SU-DHL-6 (cell line): ENCODE results near the gene RPE65.

Experiments
- H2AFZ ChIP-seq: fragments of 200-600 bp; sonication (generic); 2 replicates; pipeline ENCODE4 v1.6.1; 2014; ENCODE audit warnings: low read depth, mild to moderate bottlenecking, moderate library complexity, mixed read lengths, antibody characterized with exemption, low read length; ENCODE audit not compliant: severe bottlenecking
- H3F3A ChIP-seq: fragments of 200-600 bp; shearing (Covaris generic); 2 replicates; pipeline ENCODE4 v1.6.0; 2016; ENCODE audit warnings: antibody characterized with exemption, mild to moderate bottlenecking; ENCODE audit not compliant: insufficient read depth
- H3K27ac ChIP-seq: fragments of 200-600 bp; sonication (generic); 2 replicates; pipeline ENCODE4 v1.5.1; 2016; ENCODE audit warnings: low read depth, mild to moderate bottlenecking, low read length, moderate library complexity, mixed read lengths
- H3K27me3 ChIP-seq: fragments of 200-600 bp; sonication (generic), shearing (Covaris generic); 2 replicates; pipeline ENCODE4 v1.6.0; 2014; ENCODE audit warnings: mild to moderate bottlenecking, low read length
- H3K36me3 ChIP-seq: fragments of 200-600 bp; sonication (generic); 2 replicates; pipeline ENCODE4 v1.6.1; 2014; ENCODE audit warnings: mild to moderate bottlenecking, low read length, mixed read lengths
- H3K4me2 ChIP-seq: fragments of 300-600, 200-600 bp; shearing (Covaris generic), sonication (generic); 2 replicates; pipeline ENCODE4 v1.6.0; 2014; ENCODE audit warnings: low read length, low read depth, mild to moderate bottlenecking; ENCODE audit not compliant: poor library complexity, severe bottlenecking
- H3K4me3 ChIP-seq: fragments of 200-600 bp; sonication (generic); 2 replicates; pipeline ENCODE4 v1.5.1; 2014; ENCODE audit warnings: antibody characterized with exemption, low read length, mild to moderate bottlenecking, mixed read lengths; ENCODE audit not compliant: insufficient read depth, poor library complexity, severe bottlenecking
- H3K79me2 ChIP-seq: fragments of 200-600 bp; sonication (generic); 2 replicates; pipeline ENCODE4 v1.6.1; 2014; ENCODE audit warnings: mild to moderate bottlenecking, low read length, moderate library complexity; ENCODE audit not compliant: insufficient read depth
- H3K9ac ChIP-seq: fragments of 200-600 bp; sonication (generic); 2 replicates; pipeline ENCODE4 v1.7.0; 2014; ENCODE audit warnings: mild to moderate bottlenecking, low read length
- H3K9me2 ChIP-seq: fragments of 200-600 bp; sonication (generic); replicated peaks from 2 replicates; pipeline ENCODE4 v1.6.1; 2014; ENCODE audit warnings: low read length; ENCODE audit not compliant: insufficient read depth
- H3K9me3 ChIP-seq: fragments of 200-600 bp; sonication (generic); 2 replicates; pipeline ENCODE4 v1.6.1; 2014; ENCODE audit warnings: low read length, mixed read lengths; ENCODE audit not compliant: insufficient read depth
- H4K20me1 ChIP-seq: fragments of 200-600 bp; sonication (generic); 2 replicates; pipeline ENCODE4 v1.6.1; 2014; ENCODE audit warnings: low read depth, mild to moderate bottlenecking, antibody characterized with exemption, low read length, moderate library complexity, mixed read lengths
- EZH2phosphoT487 ChIP-seq: fragments of 200-600 bp; sonication (generic), shearing (Covaris generic); conservative IDR thresholded peaks from 2 replicates; pipeline ENCODE4 v1.6.1; 2018; ENCODE audit warnings: mild to moderate bottlenecking, antibody characterized with exemption, low read length, moderate library complexity, mixed read lengths
- TF ChIP-seq, protein P1 (sequence below): fragments of 200-600 bp; sonication (generic); IDR thresholded peaks from one replicate; pipeline ENCODE4 v1.5.1; 2017; ENCODE audit warnings: antibody characterized with exemption, mild to moderate bottlenecking, low read length, moderate library complexity; ENCODE audit not compliant: insufficient read depth, poor library complexity, severe bottlenecking

The RPE65 gene

DNA sequence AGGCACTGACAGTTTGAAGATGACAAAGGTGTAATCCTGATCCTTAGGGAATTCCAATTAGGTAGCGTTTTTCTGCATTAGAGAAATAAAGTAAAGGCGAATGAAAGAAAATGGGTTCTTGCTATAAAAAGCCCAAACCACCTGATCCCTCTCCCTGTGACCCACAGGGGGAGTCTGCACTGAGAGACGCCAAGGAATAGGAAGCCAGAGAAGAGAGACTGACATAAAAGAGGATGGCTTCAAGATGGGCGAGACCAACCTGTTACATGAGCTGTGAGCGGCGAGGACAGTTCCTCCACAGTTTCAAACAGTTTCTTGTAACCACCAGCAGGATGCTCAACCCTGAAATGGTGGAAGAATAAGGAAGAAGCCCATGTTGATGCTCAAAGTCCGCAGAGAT lies 1.4 kb downstream of the RPE65 start:
- no peaks in the 10 kb centered on the region for H3K9me2 ChIP-seq
- no peaks in the 10 kb centered on the region for H3K36me3 ChIP-seq
- TF ChIP-seq EZH2phosphoT487, result no peak
- TF ChIP-seq, protein P1, sequence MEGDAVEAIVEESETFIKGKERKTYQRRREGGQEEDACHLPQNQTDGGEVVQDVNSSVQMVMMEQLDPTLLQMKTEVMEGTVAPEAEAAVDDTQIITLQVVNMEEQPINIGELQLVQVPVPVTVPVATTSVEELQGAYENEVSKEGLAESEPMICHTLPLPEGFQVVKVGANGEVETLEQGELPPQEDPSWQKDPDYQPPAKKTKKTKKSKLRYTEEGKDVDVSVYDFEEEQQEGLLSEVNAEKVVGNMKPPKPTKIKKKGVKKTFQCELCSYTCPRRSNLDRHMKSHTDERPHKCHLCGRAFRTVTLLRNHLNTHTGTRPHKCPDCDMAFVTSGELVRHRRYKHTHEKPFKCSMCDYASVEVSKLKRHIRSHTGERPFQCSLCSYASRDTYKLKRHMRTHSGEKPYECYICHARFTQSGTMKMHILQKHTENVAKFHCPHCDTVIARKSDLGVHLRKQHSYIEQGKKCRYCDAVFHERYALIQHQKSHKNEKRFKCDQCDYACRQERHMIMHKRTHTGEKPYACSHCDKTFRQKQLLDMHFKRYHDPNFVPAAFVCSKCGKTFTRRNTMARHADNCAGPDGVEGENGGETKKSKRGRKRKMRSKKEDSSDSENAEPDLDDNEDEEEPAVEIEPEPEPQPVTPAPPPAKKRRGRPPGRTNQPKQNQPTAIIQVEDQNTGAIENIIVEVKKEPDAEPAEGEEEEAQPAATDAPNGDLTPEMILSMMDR, result no peak
- H3K27me3 ChIP-seq, result no peaks in the 10 kb centered on the region
- no peak overlapping the region for H3K4me3 ChIP-seq
- no peaks in the 10 kb centered on the region for H4K20me1 ChIP-seq
- no peaks in the 10 kb centered on the region for H3K9me3 ChIP-seq
- H3K4me2 ChIP-seq, result no peak overlapping the region
- H3K27ac ChIP-seq, result no peak overlapping the region
- no peak overlapping the region for H2AFZ ChIP-seq
- no peak overlapping the region for H3K9ac ChIP-seq
- no peaks in the 10 kb centered on the region for H3F3A ChIP-seq
- H3K79me2 ChIP-seq, result no peaks in the 10 kb centered on the region

DNA sequence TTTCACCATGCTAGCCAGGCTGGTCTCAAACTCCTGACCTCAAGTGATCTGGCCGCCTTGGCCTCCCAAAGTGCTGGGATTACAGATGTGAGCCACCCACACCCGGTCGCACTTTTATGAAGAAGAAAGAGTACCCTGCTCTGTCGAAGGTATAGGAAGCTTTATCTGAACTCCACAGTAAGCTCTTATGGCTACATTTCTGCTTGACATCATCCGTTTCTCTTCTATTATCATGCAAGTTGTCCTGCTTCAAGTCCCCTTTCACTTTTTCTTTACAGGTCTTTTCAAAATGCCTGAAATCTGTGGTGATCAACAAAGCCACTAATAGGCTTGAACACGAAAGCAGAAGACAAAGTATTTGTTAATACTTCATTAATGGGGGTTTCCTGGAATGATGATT lies 4.0 kb downstream of the RPE65 start:
- no peak overlapping the region for H3K9ac ChIP-seq
- no peaks in the 10 kb centered on the region for H3K9me2 ChIP-seq
- H3K36me3 ChIP-seq, result no peaks in the 10 kb centered on the region
- no peak overlapping the region for H3K4me2 ChIP-seq
- no peaks in the 10 kb centered on the region for H3F3A ChIP-seq
- no peak overlapping the region for H3K27ac ChIP-seq
- H2AFZ ChIP-seq, result no peak overlapping the region
- no peaks in the 10 kb centered on the region for H3K79me2 ChIP-seq
- H3K9me3 ChIP-seq, result no peaks in the 10 kb centered on the region
- H3K27me3 ChIP-seq, result no peaks in the 10 kb centered on the region
- H3K4me3 ChIP-seq, result no peak overlapping the region
- no peaks in the 10 kb centered on the region for H4K20me1 ChIP-seq
- no peak for TF ChIP-seq EZH2phosphoT487
- TF ChIP-seq, protein P1, result no peak

DNA sequence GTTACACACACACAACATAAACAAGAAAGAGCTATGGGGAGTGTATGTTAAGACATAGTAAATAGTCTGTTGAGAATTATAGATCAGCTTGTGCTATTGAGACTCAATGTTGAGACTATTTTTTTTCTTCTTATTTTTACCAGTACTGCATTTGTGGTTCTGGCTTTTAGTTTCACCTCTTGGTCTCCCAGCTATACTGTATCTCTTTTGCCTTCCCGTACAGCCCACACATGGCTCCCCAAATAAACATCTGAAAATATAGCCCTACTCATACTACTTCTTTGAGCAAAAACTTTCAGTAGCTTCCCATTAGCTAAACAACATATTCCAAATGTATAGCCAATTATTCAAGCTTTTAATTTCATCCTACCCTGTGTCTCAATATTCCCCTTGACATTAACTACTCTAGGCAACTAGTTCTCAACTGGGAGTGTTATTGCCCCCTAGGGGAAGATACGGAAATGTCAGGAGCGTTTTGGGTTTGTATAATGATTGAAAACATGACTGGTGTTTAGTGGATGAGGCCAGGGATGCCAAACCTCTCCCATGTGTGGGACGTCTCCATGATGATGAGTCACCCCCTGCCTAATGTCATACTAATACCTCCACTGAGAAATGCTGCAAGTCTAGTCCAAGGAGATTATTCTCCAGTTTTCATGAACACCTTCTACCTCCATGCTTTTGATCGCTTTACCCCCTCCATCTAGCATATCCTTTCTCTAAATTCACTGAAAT lies 6.8 kb downstream of the RPE65 start:
- Histone ChIP-seq H3K27ac (no peak overlapping the region), H3K4me3 (no peak overlapping the region), H4K20me1 (no peaks in the 10 kb centered on the region), H3K27me3 (no peaks in the 10 kb centered on the region), H3K36me3 (no peaks in the 10 kb centered on the region), H3K9me3 (no peaks in the 10 kb centered on the region), H3K79me2 (no peaks in the 10 kb centered on the region), H2AFZ (no peak overlapping the region), H3K9ac (no peak overlapping the region), H3K4me2 (no peak overlapping the region), H3F3A (no peaks in the 10 kb centered on the region), H3K9me2 (no peaks in the 10 kb centered on the region)
- TF ChIP-seq EZH2phosphoT487, result no peak
- TF ChIP-seq, protein P1, result peak; percentile 65
